ENCODE measurements around the gene CD55. TPM values are rescaled to one million over a fixed set of nuclear protein-coding genes. Genes with fewer than 3 reads are reported as not detected.

CD55 gene
- total RNA-seq, 1 donor from 2014 or later = 11.0 TPM

DNA sequence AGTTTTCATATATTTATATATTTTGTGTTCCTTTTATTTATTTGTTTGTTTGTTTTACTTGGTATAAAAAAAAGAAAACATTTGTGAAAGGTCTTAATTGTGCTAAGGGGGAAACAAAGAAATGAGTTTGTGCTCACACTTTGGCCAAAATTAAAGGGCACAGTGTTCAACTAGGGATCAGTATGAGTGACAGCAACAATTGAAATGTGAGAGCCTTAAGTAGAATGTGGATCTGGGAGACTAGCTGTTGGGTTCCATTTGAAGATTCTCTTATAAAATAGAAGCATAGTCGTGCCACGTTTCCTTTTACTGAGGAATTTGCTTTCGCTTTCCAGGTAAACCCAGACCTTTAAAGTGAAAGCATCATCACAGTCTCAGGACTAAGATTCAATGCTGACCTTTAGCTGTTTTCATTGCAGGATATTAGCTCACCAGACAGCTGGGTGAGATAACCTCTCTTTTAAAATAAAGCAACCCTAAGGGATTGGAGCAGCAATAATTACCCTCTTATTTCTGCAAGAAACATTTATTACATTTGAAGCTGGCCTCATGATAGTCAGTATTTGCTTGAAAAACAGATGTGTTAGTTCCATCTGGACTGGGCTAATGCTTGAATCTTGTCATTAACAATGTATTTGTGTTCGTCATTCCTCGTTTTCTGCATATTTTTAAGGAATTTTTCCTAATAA is 37.1 kb upstream of the CD55 start:
- no peak overlapping the region for H3K27ac ChIP-seq (ENCODE audit: low read depth, low read length)
- H3K4me1 ChIP-seq (ENCODE audit: control insufficient read depth in 3 of 3, insufficient read depth in 3 of 3, low read length in 3 of 3) = peaks cover 27 to 36% (median 29%) of the 10 kb centered on the region in 3 donors
- no peaks in the 10 kb centered on the region for H3K27me3 ChIP-seq (ENCODE audit: control insufficient read depth in 3 of 3, insufficient read depth in 3 of 3, low read length in 3 of 3)
- H3K9ac ChIP-seq (ENCODE audit: low read depth in 1 of 3, low read length in 3 of 3) = no peak overlapping the region
- H3K36me3 ChIP-seq (ENCODE audit: control insufficient read depth in 3 of 3, insufficient read depth in 3 of 3, low read length in 3 of 3) = no peaks in the 10 kb centered on the region
- H3K9me3 ChIP-seq (ENCODE audit: control insufficient read depth in 3 of 3, low read length in 3 of 3) = no peaks in the 10 kb centered on the region
- H3K4me3 ChIP-seq (ENCODE audit: low read length in 3 of 3) = no peak overlapping the region

DNA sequence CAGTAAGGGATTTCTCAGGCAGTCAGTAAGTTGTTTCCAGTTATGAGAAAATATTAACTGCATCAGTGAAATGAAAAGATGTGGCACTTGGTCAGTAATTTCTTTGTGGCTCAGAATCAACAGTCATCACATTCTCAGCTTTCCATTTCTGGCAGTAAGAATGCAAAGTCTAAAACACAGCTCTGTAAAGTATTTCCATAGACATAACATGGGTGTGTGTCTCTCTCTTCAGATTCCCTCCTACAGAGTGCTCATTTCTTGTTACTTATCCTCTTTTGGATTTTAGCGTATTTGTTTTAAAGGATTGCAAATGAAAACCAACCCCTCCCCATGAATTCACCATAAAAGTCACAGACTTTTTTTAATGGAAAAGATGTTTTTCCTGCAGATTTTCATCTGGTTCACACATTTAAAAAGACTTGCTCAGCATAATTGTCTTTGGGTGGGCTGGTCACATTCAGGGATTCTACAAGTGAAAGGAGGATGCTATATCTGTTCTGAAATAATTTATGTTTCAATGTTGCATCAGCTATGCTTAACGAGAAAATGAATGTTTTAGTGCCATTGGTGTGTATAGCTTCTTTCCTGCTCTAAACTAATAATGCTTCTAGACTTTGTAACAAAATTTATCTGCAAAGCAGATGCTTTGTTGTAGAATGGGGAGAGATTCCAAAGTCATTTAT is 34.6 kb upstream of the CD55 start:
- Histone ChIP-seq H3K9ac (ENCODE audit: low read depth in 1 of 3, low read length in 3 of 3) (no peak overlapping the region), H3K27ac (ENCODE audit: low read depth, low read length) (no peak overlapping the region), H3K36me3 (ENCODE audit: control insufficient read depth in 3 of 3, insufficient read depth in 3 of 3, low read length in 3 of 3) (no peaks in the 10 kb centered on the region), H3K27me3 (ENCODE audit: control insufficient read depth in 3 of 3, insufficient read depth in 3 of 3, low read length in 3 of 3) (no peaks in the 10 kb centered on the region), H3K4me3 (ENCODE audit: low read length in 3 of 3) (no peak overlapping the region), H3K4me1 (ENCODE audit: control insufficient read depth in 3 of 3, insufficient read depth in 3 of 3, low read length in 3 of 3) (peaks cover 24 to 30% (median 27%) of the 10 kb centered on the region in 3 donors), H3K9me3 (ENCODE audit: control insufficient read depth in 3 of 3, low read length in 3 of 3) (no peaks in the 10 kb centered on the region)

DNA sequence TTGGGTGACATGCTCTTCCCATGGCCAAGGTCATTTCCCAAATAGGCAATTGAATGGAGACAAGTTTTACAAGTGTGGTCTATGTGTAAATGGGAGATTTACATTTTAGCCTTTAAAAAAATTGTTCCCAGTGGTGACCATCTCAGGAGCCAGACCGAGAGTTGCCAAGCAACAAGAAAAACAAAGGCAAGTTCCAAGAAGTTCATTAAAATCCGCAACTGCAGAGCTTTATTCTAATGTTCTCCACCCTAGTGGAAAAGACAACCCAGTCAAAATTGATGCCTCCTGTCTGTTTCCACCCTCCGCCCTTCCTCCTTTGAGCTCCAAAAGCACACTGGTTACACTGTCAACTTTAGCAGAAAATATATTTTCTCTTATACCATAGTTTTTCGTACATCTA is 33.2 kb upstream of the CD55 start:
- Histone ChIP-seq H3K9me3 (ENCODE audit: control insufficient read depth in 3 of 3, low read length in 3 of 3) (no peaks in the 10 kb centered on the region), H3K4me3 (ENCODE audit: low read length in 3 of 3) (no peak overlapping the region), H3K4me1 (ENCODE audit: control insufficient read depth in 3 of 3, insufficient read depth in 3 of 3, low read length in 3 of 3) (peaks cover 14 to 24% (median 19%) of the 10 kb centered on the region in 3 donors), H3K9ac (ENCODE audit: low read depth in 1 of 3, low read length in 3 of 3) (no peak overlapping the region), H3K27me3 (ENCODE audit: control insufficient read depth in 3 of 3, insufficient read depth in 3 of 3, low read length in 3 of 3) (no peaks in the 10 kb centered on the region), H3K27ac (ENCODE audit: low read depth, low read length) (no peak overlapping the region), H3K36me3 (ENCODE audit: control insufficient read depth in 3 of 3, insufficient read depth in 3 of 3, low read length in 3 of 3) (no peaks in the 10 kb centered on the region)

DNA sequence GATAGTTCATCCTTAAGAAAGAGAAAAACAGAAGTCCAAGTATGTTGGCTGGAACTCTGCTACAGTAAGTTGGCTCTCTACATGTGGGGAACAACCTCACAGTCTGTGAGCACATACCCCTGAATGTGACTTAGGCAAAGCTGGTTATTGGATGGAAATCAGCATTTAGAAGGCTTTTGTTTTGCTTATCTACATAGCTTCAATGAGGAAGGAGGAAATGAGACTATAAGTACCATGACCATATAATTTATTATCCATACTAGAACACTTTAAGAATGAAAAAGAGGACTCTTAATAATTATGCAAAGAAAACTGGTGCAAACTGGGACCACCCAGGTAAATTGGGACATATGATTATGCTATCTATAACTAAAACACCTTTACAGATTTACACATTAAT is 31.7 kb upstream of the CD55 start:
- Histone ChIP-seq H3K9me3 (ENCODE audit: control insufficient read depth in 3 of 3, low read length in 3 of 3) (no peaks in the 10 kb centered on the region), H3K27me3 (ENCODE audit: control insufficient read depth in 3 of 3, insufficient read depth in 3 of 3, low read length in 3 of 3) (no peaks in the 10 kb centered on the region), H3K27ac (ENCODE audit: low read depth, low read length) (no peak overlapping the region), H3K9ac (ENCODE audit: low read depth in 1 of 3, low read length in 3 of 3) (no peak overlapping the region), H3K36me3 (ENCODE audit: control insufficient read depth in 3 of 3, insufficient read depth in 3 of 3, low read length in 3 of 3) (no peaks in the 10 kb centered on the region), H3K4me3 (ENCODE audit: low read length in 3 of 3) (no peak overlapping the region), H3K4me1 (ENCODE audit: control insufficient read depth in 3 of 3, insufficient read depth in 3 of 3, low read length in 3 of 3) (peaks cover 6 to 15% (median 8%) of the 10 kb centered on the region in 3 donors)

GRCh38 chr1:207291723-207292122 is 29.8 kb upstream of the CD55 start:
- Histone ChIP-seq H3K9me3 (ENCODE audit: control insufficient read depth in 3 of 3, low read length in 3 of 3) (no peaks in the 10 kb centered on the region), H3K4me1 (ENCODE audit: control insufficient read depth in 3 of 3, insufficient read depth in 3 of 3, low read length in 3 of 3) (peaks cover 0 to 9% (median 0%) of the 10 kb centered on the region in 3 donors), H3K4me3 (ENCODE audit: low read length in 3 of 3) (no peak overlapping the region), H3K27ac (ENCODE audit: low read depth, low read length) (no peak overlapping the region), H3K9ac (ENCODE audit: low read depth in 1 of 3, low read length in 3 of 3) (no peak overlapping the region), H3K27me3 (ENCODE audit: control insufficient read depth in 3 of 3, insufficient read depth in 3 of 3, low read length in 3 of 3) (no peaks in the 10 kb centered on the region), H3K36me3 (ENCODE audit: control insufficient read depth in 3 of 3, insufficient read depth in 3 of 3, low read length in 3 of 3) (no peaks in the 10 kb centered on the region)

DNA sequence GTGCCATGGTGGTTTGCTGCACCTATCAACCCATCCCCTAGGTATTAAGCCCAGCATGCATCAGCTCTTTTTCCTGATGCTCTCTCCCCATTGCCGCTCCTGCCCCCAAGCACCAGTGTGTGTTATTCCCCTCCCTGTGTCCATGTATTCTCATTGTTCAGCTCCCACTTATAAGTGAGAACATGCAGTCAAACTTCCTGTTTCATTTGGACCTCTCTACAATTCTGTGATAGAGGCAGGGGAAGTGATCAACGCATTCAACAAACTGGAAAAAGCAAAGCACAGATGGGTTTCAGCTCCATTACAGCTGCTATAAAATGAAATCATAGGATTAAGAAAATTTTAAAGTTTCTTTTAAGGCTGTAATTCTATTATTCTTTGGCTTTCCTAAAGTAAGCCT is 23.3 kb upstream of the CD55 start:
- Histone ChIP-seq H3K4me3 (ENCODE audit: low read length in 3 of 3) (peak overlapping the region in 1 of 3 donors; percentile 19), H3K27ac (ENCODE audit: low read depth, low read length) (no peak overlapping the region), H3K9ac (ENCODE audit: low read depth in 1 of 3, low read length in 3 of 3) (no peak overlapping the region), H3K4me1 (ENCODE audit: control insufficient read depth in 3 of 3, insufficient read depth in 3 of 3, low read length in 3 of 3) (no peaks in the 10 kb centered on the region), H3K9me3 (ENCODE audit: control insufficient read depth in 3 of 3, low read length in 3 of 3) (no peaks in the 10 kb centered on the region), H3K27me3 (ENCODE audit: control insufficient read depth in 3 of 3, insufficient read depth in 3 of 3, low read length in 3 of 3) (no peaks in the 10 kb centered on the region), H3K36me3 (ENCODE audit: control insufficient read depth in 3 of 3, insufficient read depth in 3 of 3, low read length in 3 of 3) (no peaks in the 10 kb centered on the region)

DNA sequence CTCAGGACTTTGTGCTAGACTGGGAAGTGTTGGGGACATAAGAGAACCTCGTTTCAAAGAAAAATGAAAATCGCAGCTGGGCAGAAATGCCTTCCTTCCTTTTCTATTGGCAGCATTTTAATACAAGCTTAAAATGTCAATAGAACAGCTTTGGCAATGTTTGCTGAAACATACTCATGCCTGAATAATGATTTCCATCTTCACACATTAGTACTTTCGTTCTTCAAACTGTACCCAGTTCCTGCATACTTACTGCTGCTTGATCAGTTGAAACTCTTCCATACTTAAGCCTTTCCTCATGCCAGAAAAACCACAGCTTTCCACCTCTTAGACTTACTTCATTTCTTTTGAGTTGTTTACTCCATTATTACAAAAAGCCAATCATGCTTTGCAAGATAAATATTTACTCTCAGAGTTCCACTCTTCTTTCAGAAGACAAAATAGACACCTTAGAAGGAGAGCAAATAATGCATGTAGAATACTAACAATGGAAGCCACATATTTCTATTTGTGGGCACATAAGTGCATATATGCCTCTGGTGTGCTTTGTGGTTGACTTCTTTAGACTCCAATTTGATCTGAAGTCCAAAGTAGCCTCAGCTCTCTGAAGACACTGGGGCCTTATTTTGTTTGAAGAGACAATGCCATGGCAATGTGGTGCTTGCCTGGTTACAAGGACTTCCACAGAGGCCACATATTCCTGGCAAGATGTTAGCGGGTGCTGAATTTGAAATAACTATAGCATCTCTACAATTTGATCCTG is 22.7 kb upstream of the CD55 start:
- Histone ChIP-seq H3K9me3 (ENCODE audit: control insufficient read depth in 3 of 3, low read length in 3 of 3) (no peaks in the 10 kb centered on the region), H3K36me3 (ENCODE audit: control insufficient read depth in 3 of 3, insufficient read depth in 3 of 3, low read length in 3 of 3) (no peaks in the 10 kb centered on the region), H3K9ac (ENCODE audit: low read depth in 1 of 3, low read length in 3 of 3) (no peak overlapping the region), H3K4me1 (ENCODE audit: control insufficient read depth in 3 of 3, insufficient read depth in 3 of 3, low read length in 3 of 3) (no peaks in the 10 kb centered on the region), H3K27me3 (ENCODE audit: control insufficient read depth in 3 of 3, insufficient read depth in 3 of 3, low read length in 3 of 3) (no peaks in the 10 kb centered on the region), H3K27ac (ENCODE audit: low read depth, low read length) (no peak overlapping the region), H3K4me3 (ENCODE audit: low read length in 3 of 3) (no peak overlapping the region)

DNA sequence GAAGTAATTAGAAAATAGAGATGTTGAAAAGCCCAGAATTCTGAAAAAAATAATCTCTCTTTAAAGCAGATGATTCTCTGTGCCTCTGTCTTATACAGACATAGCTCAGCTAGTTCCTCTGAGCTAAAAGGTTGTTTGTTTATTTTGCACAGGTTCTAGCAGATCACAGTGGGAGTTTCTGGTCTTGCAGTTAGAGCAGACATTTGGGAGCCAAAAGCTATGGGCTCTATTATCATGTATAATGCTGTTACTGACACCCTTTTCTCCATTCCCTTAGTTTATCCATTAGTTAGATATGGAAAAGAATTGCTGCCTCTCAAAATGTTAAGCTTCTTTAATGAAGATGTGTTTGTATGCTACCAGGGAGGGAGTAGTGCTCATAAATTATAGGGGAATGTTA is 20.5 kb upstream of the CD55 start:
- no peak overlapping the region for H3K4me3 ChIP-seq (ENCODE audit: low read length in 3 of 3)
- H3K4me1 ChIP-seq (ENCODE audit: control insufficient read depth in 3 of 3, insufficient read depth in 3 of 3, low read length in 3 of 3) = no peaks in the 10 kb centered on the region
- H3K9ac ChIP-seq (ENCODE audit: low read depth in 1 of 3, low read length in 3 of 3) = no peak overlapping the region
- H3K27me3 ChIP-seq (ENCODE audit: control insufficient read depth in 3 of 3, insufficient read depth in 3 of 3, low read length in 3 of 3) = no peaks in the 10 kb centered on the region
- no peak overlapping the region for H3K27ac ChIP-seq (ENCODE audit: low read depth, low read length)
- H3K36me3 ChIP-seq (ENCODE audit: control insufficient read depth in 3 of 3, insufficient read depth in 3 of 3, low read length in 3 of 3) = no peaks in the 10 kb centered on the region
- no peaks in the 10 kb centered on the region for H3K9me3 ChIP-seq (ENCODE audit: control insufficient read depth in 3 of 3, low read length in 3 of 3)

DNA sequence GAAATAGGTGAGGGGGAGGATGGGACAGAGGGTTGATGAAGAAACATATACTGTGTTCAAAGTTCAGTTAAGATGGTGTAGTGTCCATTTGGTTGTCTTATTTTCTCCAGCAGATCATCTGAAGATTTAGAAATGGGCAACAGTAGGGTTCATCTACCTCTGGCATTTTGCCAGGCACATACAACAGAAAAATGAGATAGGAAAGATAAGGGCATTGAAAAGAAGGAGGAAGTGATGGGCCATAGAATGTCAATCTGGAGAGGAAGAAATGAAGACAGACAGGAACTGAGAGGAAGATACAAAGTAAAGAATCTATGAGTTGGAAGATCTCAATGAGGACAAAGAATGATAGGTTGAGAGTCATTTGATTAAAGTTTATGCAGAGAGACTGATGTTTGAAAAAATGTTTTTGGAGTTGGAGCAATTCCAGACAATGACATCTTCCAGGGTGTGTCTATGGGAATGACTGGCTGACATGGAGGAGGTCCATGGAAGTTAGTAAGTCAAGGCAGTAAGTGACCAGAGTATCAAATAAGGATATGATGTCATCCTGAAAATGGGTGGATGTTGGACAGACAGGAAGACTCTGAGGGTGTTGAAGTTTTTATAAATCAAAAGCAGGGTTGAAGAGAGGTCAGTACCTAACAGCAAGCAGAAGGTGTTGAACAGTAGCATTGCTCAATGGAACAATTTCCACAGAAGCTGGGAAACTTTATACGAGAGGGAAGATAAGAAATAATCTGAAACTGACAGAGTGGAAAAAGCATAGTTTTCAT is 18.7 kb upstream of the CD55 start:
- Histone ChIP-seq H3K36me3 (ENCODE audit: control insufficient read depth in 3 of 3, insufficient read depth in 3 of 3, low read length in 3 of 3) (no peaks in the 10 kb centered on the region), H3K4me1 (ENCODE audit: control insufficient read depth in 3 of 3, insufficient read depth in 3 of 3, low read length in 3 of 3) (no peaks in the 10 kb centered on the region), H3K9me3 (ENCODE audit: control insufficient read depth in 3 of 3, low read length in 3 of 3) (no peaks in the 10 kb centered on the region), H3K27me3 (ENCODE audit: control insufficient read depth in 3 of 3, insufficient read depth in 3 of 3, low read length in 3 of 3) (no peaks in the 10 kb centered on the region), H3K4me3 (ENCODE audit: low read length in 3 of 3) (no peak overlapping the region), H3K9ac (ENCODE audit: low read depth in 1 of 3, low read length in 3 of 3) (no peak overlapping the region), H3K27ac (ENCODE audit: low read depth, low read length) (no peak overlapping the region)

Measured in skeletal muscle tissue (tissue), 4 donors.